ENCODE measurements around the gene KPNA1. TPM values are rescaled to one million over a fixed set of nuclear protein-coding genes. Genes with fewer than 3 reads are reported as not detected.

The KPNA1 gene
- total RNA-seq = 10 to 100 TPM; 47.4 to 60.4 TPM

GRCh38 chr3:122514123-122515019 lies at the start of gene KPNA1:
KPNA1 (minus strand) TSS chr3:122514939; CDS start chr3:122496565, 18,374 bp downstream.
- intact Hi-C loops (cut with DNase I) = no loop called here
- H3K36me3 ChIP-seq = no peaks in the 10 kb centered on the region
- TF ChIP-seq CTCF (IDR thresholded peaks at IDR 0.05) = no peak

GRCh38 chr3:122564155-122564912 lies 49.6 kb upstream of the KPNA1 start, which contains the start of the genes DTX3L and PARP9:
DTX3L (plus strand) TSS chr3:122564338; CDS start chr3:122564427, 89 bp downstream.
PARP9 (minus strand) TSS chr3:122564300; CDS start chr3:122559620, 4,680 bp downstream.
- DNase-seq = peak; percentile 87
- no peaks in the 10 kb centered on the region for H3K4me1 ChIP-seq

More at GRCh38 chr3:122514123-122515019, at the start of gene KPNA1:
- Histone ChIP-seq H3K27ac (peak within 1 kb of the TSS; percentile 97), H3K27me3 (no peaks in the 10 kb centered on the region), H3K9ac (ENCODE audit: low read depth in 2 of 2, low read length in 2 of 2) (peak within 1 kb of the TSS; percentile 73 to 95), H3K4me3 (peak within 1 kb of the TSS; percentile 90), H3K4me1 (no peaks in the 10 kb centered on the region), H3K9me3 (no peaks in the 10 kb centered on the region)
- peak; percentile 86 for DNase-seq

GRCh38 chr3:122563717-122564025 lies 48.9 kb upstream of the KPNA1 start:
- peak overlapping the region; percentile 76 to 94 for H3K9ac ChIP-seq (ENCODE audit: low read depth in 2 of 2, low read length in 2 of 2)
- intact Hi-C loops (cut with DNase I) = no loop called here
- TF ChIP-seq CTCF (IDR thresholded peaks at IDR 0.05) = no peak
- no peaks in the 10 kb centered on the region for H3K27me3 ChIP-seq
- no peaks in the 10 kb centered on the region for H3K4me1 ChIP-seq
- no peaks in the 10 kb centered on the region for H3K9me3 ChIP-seq
- peak overlapping the region; percentile 66 for H3K4me3 ChIP-seq
- H3K36me3 ChIP-seq = peaks cover 7% of the 10 kb centered on the region
- DNase-seq = peak; percentile 29
- H3K27ac ChIP-seq = peak overlapping the region; percentile 94

More at GRCh38 chr3:122564155-122564912, 49.6 kb upstream of the KPNA1 start, which contains the start of the genes DTX3L and PARP9:
- Histone ChIP-seq H3K36me3 (peaks cover 9% of the 10 kb centered on the region), H3K27me3 (no peaks in the 10 kb centered on the region), H3K9ac (ENCODE audit: low read depth in 2 of 2, low read length in 2 of 2) (peak within 1 kb of the TSS; percentile 76 to 94), H3K4me3 (peak within 1 kb of the TSS; percentile 66), H3K9me3 (no peaks in the 10 kb centered on the region), H3K27ac (peak within 1 kb of the TSS; percentile 94)
- no peak for TF ChIP-seq CTCF (IDR thresholded peaks at IDR 0.05)
- intact Hi-C loops (cut with DNase I) = no loop called here

GRCh38 chr3:122562923-122563716 lies 48.4 kb upstream of the KPNA1 start:
- intact Hi-C loops (cut with DNase I) = no loop called here
- H3K27ac ChIP-seq = peak overlapping the region; percentile 94
- peak overlapping the region; percentile 76 to 94 for H3K9ac ChIP-seq (ENCODE audit: low read depth in 2 of 2, low read length in 2 of 2)
- TF ChIP-seq CTCF (IDR thresholded peaks at IDR 0.05) = no peak
- no peak for DNase-seq
- H3K27me3 ChIP-seq = no peaks in the 10 kb centered on the region
- no peaks in the 10 kb centered on the region for H3K9me3 ChIP-seq
- peak overlapping the region; percentile 66 for H3K4me3 ChIP-seq
- no peaks in the 10 kb centered on the region for H3K4me1 ChIP-seq
- H3K36me3 ChIP-seq = peaks cover 10% of the 10 kb centered on the region

- no peaks in the 10 kb centered on the region for H3K27me3 ChIP-seq
- peaks cover 18% of the 10 kb centered on the region for H3K36me3 ChIP-seq
- intact Hi-C loops (cut with DNase I) = loop anchor here (2.0 kb wide), 1 partner anchor 118 kb away; no protein-coding TSS in a partner anchor
- H3K4me3 ChIP-seq = no peak overlapping the region
- DNase-seq = peak; percentile 63
- H3K9ac ChIP-seq (ENCODE audit: low read depth in 2 of 2, low read length in 2 of 2) = no peak overlapping the region
- no peaks in the 10 kb centered on the region for H3K9me3 ChIP-seq
- peak; percentile 43 for TF ChIP-seq CTCF (IDR thresholded peaks at IDR 0.05)
- H3K27ac ChIP-seq = no peak overlapping the region
- H3K4me1 ChIP-seq = no peaks in the 10 kb centered on the region
These were observed 45.9 kb upstream of the KPNA1 start for GRCh38 chr3:122560680-122561079.
